Naive B cell (primary cell): Measurements from ENCODE around the gene ANKRD65. TPM values are rescaled to one million over a fixed set of nuclear protein-coding genes. Genes with fewer than 3 reads are reported as not detected.
"Not testable (repeated sequence)": the region's sequence is repeated elsewhere in the genome, so short reads cannot be mapped to it uniquely, and the experiment has no call there.

Experiments
- ATAC-seq, 2 donors: fragments of 150-1000 bp; cut with Tn5 transposase; 2 replicates each; pipeline ENCODE4 v1.10.0; 2021; ENCODE audit warnings: low read depth in 2 of 2, mild to moderate bottlenecking in 2 of 2, moderate library complexity in 2 of 2
- DNase-seq: peaks from one replicate; pipeline ENCODE4 v3.0.0; 2022
- H3K27ac Mint-ChIP-seq, 6 donors: one replicate each; pipeline ENCODE4 v1.8.0; 2020 to 2022; ENCODE audit warnings: mild to moderate bottlenecking in 6 of 6, mixed read lengths in 6 of 6, moderate library complexity in 5 of 6, inconsistent platforms in 2 of 6
- H3K27me3 Mint-ChIP-seq, 3 donors: one replicate each; pipeline ENCODE4 v1.8.0; 2021 to 2022; ENCODE audit warnings: mixed read lengths in 3 of 3, mild to moderate bottlenecking in 1 of 3
- H3K36me3 Mint-ChIP-seq, 2 donors: one replicate each; pipeline ENCODE4 v1.8.0; 2020 to 2022; ENCODE audit warnings: mixed read lengths in 2 of 2, inconsistent platforms in 1 of 2, mild to moderate bottlenecking in 1 of 2
- H3K4me1 Mint-ChIP-seq, 3 donors: one replicate each; pipeline ENCODE4 v1.8.0; 2020 to 2022; ENCODE audit warnings: mixed read lengths in 3 of 3, inconsistent platforms in 1 of 3, mild to moderate bottlenecking in 1 of 3, moderate library complexity in 1 of 3
- H3K4me3 Mint-ChIP-seq, 8 donors: one replicate each; pipeline ENCODE4 v1.8.0; 2020 to 2022; ENCODE audit warnings: mild to moderate bottlenecking in 8 of 8, mixed read lengths in 8 of 8, moderate library complexity in 8 of 8, inconsistent platforms in 2 of 8
- H3K9me3 Mint-ChIP-seq, 7 donors: one replicate each; pipeline ENCODE4 v1.8.0; 2020 to 2022; ENCODE audit warnings: mixed read lengths in 7 of 7, mild to moderate bottlenecking in 5 of 7, inconsistent platforms in 2 of 7, moderate library complexity in 1 of 7
- polyA plus RNA-seq, 6 donors: library from polyadenylated mRNA; unstranded; fragments of 300-500 nt; fragmentation: Illumina TruSeq; gene quantifications; one replicate each; pipeline ENCODE4 v1.2.3, GENCODE V29; 2021; ENCODE audit warnings: low read depth in 6 of 6

Gene ANKRD65
- polyA plus RNA-seq, 6 donors from 2014 or later = 0.17 to 1.5 (median 0.28) TPM; not detected in 1

- ATAC-seq, DNase-seq, H3K27ac Mint-ChIP-seq, H3K27me3 Mint-ChIP-seq, H3K9me3 Mint-ChIP-seq, H3K36me3 Mint-ChIP-seq: not testable (repeated sequence)
- Mint-ChIP-seq H3K4me3 (peak overlapping the region in 4 of 8 donors; percentile 47 to 76 (median 54)), H3K4me1 (peaks cover 9 to 35% (median 17%) of the 10 kb centered on the region in 3 donors)
These were observed 10.8 kb downstream of the ANKRD65 start for GRCh38 chr1:1410238-1410637.

- Mint-ChIP-seq H3K36me3 (no peaks in the 10 kb centered on the region), H3K9me3 (peaks cover 0 to 2% (median 0%) of the 10 kb centered on the region in 7 donors), H3K4me1 (peaks cover 13 to 45% (median 17%) of the 10 kb centered on the region in 3 donors), H3K27me3 (no peaks in the 10 kb centered on the region), H3K4me3 (peak overlapping the region; percentile 83 to 98 (median 92)), H3K27ac (peak overlapping the region in 4 of 6 donors; percentile 90 to 95 (median 94))
- DNase-seq (peak; percentile 46), ATAC-seq (peak; percentile 38 to 44)
These were observed 13.3 kb downstream of the ANKRD65 start for GRCh38 chr1:1407636-1408318.

- ATAC-seq = peak; percentile 95 to 96
- Mint-ChIP-seq H3K27ac (peak within 1 kb of the TSS; percentile 83 to 97 (median 92)), H3K4me1 (peaks cover 17 to 52% (median 22%) of the 10 kb centered on the region in 3 donors), H3K9me3 (no peaks in the 10 kb centered on the region), H3K4me3 (peak within 1 kb of the TSS; percentile 91 to 98 (median 94)), H3K27me3 (no peaks in the 10 kb centered on the region), H3K36me3 (no peaks in the 10 kb centered on the region)
- peak; percentile 92 for DNase-seq
These were observed 14.0 kb downstream of the ANKRD65 start, which contains the start of gene MRPL20 for GRCh38 chr1:1406821-1407635. Gene MRPL20, minus strand, starts transcription at chr1:1407293. Its CDS starts 76 bp downstream, at chr1:1407217.

DNA sequence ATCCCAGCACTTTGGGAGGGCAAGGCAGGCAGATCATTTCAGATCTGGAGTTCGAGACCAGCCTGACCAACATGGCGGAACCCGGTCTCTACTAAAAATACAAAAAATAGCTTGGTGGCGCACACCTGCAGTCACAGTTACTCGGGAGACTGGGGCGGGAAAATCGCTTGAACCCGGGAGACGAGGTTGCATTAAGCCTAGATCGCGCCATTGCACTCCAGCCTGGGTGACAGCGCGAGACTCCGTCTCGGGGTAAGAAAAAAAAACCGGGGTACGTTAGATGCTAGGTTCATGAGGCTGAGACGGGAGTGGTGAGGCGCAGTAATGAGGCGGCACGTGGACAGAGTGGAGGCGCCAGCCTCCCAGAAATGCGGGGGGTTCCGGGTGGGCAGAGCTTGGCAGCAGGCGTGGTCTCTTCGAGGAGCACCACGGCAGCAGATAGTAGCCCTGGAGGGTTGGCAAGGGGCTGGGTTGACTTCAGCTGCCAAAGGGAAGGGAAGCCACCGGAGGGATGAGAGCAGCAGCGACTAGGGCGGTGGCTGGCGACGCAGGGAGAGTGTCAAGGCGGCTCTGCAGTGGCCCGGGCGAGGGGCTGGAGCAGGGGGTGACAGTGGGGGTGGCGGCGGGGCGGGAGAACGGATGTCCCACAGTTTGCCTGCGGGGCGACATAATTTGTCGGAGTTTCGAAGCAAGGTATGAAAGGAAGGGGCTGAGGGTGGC lies 14.8 kb downstream of the ANKRD65 start:
- ATAC-seq = no peak
- Mint-ChIP-seq H3K36me3 (no peaks in the 10 kb centered on the region), H3K4me1 (peaks cover 14 to 56% (median 19%) of the 10 kb centered on the region in 3 donors)

DNA sequence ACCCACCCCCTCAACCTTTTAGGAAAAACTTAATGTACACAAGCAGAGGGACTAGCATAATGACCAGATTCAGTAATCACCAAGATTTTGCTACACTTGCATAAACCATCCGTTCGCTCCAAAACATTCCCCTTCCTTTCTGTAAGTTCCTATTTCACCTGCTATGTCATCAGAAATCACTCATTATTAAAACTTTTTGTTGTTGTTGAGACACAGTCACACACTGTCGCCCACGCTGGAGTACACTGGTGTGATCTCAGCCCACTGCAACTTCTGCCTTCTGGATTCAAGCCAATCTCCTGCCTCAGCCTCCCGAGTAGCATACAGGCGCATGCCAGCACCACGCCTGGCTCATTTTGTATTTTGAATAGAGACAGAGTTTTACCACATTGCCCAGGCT lies 17.4 kb downstream of the ANKRD65 start:
- H3K4me3 Mint-ChIP-seq = peak overlapping the region in 4 of 8 donors; percentile 33 to 97 (median 56)
- DNase-seq (no peak), ATAC-seq (no peak)
- H3K27me3 Mint-ChIP-seq = no peaks in the 10 kb centered on the region
- H3K9me3 Mint-ChIP-seq = no peaks in the 10 kb centered on the region
- peak overlapping the region in 4 of 6 donors; percentile 3 to 77 (median 24) for H3K27ac Mint-ChIP-seq
- peaks cover 27 to 63% (median 30%) of the 10 kb centered on the region in 3 donors for H3K4me1 Mint-ChIP-seq
- no peaks in the 10 kb centered on the region for H3K36me3 Mint-ChIP-seq

More for the DNA sequence above, 14.8 kb downstream of the ANKRD65 start:
- Mint-ChIP-seq H3K27me3 (no peaks in the 10 kb centered on the region), H3K9me3 (no peaks in the 10 kb centered on the region), H3K27ac (peak overlapping the region; percentile 70 to 94 (median 92)), H3K4me3 (peak overlapping the region; percentile 91 to 98 (median 94))
- no peak for DNase-seq

DNA sequence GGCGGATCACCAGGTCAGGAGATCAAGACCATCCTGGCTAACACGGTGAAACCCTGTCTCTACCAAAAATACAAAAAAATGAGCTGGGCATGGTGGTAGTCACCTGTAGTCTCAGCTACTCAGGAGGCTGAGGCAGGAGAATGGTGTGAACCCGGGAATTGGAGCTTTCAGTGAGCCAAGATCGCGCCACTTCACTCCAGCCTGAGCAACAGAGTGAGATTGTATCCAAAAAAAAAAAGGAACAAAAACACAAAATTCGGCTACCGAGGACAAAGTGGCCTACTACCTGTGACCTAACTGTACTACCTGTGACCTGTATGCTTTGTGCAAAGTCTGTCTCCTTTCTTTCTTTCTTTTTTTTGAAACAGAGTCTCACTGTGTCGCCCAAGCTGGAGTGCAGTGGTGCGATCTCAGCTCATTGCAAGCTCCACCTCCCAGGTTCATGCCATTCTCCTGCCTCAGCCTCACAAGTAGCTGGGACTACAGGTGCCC lies 18.1 kb downstream of the ANKRD65 start:
- Mint-ChIP-seq H3K27ac (peak overlapping the region in 5 of 6 donors; percentile 10 to 77 (median 34)), H3K4me3 (peak overlapping the region in 2 of 8 donors; percentile 90 to 97), H3K4me1 (peaks cover 30 to 61% (median 31%) of the 10 kb centered on the region in 3 donors)
- ATAC-seq, H3K9me3 Mint-ChIP-seq, H3K36me3 Mint-ChIP-seq, H3K27me3 Mint-ChIP-seq, DNase-seq: not testable (repeated sequence)

DNA sequence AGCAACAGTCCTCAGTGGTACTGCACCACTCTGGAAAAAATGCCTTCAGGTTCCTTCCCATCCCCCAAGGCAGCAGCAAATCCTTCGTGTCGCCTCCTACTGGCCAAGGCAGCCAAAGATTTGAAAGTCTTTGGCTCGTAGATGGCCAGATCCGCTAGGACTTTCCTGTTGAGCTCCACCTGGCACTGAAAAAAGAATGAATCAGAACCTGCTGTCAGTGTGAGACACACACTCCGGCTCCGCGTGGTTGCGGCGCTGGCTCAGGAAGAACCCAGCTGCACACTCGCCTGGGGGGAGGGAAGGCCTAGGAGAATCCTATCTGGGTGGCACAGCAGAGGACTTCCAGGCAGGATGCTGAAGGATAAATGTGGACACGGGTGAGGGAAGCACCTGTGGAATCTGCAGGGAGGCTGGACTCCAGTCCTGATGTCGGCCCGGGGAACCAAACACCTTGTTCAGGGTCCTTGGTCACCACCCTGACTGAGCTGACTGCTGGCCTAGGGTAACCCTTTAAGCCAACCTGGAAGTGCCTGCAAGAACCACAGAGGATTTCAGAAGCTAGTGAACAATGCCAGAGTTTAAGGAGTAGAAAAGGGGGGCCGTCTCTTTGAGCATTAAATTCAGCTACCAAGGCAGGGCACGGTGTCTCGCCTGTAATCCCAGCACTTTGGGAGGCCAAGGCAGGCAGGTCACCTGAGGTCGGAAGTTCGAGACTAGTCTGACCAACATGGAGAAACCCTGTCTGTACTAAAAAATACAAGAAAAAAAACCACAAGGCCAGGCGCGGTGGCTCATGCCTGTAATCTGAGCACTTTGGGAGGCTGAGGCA lies 18.8 kb downstream of the ANKRD65 start:
- peak overlapping the region in 5 of 6 donors; percentile 19 to 82 (median 51) for H3K27ac Mint-ChIP-seq
- H3K27me3 Mint-ChIP-seq = no peaks in the 10 kb centered on the region
- no peak for ATAC-seq
- H3K36me3 Mint-ChIP-seq = no peaks in the 10 kb centered on the region
- peak overlapping the region in 6 of 8 donors; percentile 0 to 97 (median 56) for H3K4me3 Mint-ChIP-seq
- H3K9me3 Mint-ChIP-seq = no peaks in the 10 kb centered on the region
- DNase-seq = no peak
- H3K4me1 Mint-ChIP-seq = peaks cover 31 to 65% (median 33%) of the 10 kb centered on the region in 3 donors

GRCh38 chr1:1401457-1402010 lies 19.5 kb downstream of the ANKRD65 start:
- Mint-ChIP-seq H3K9me3 (no peaks in the 10 kb centered on the region), H3K27ac (peak overlapping the region in 2 of 6 donors; percentile 28 to 92), H3K36me3 (no peaks in the 10 kb centered on the region), H3K4me3 (peak overlapping the region in 6 of 8 donors; percentile 32 to 97 (median 90)), H3K27me3 (no peaks in the 10 kb centered on the region), H3K4me1 (peaks cover 31 to 66% (median 33%) of the 10 kb centered on the region in 3 donors)
- DNase-seq (no peak), ATAC-seq (no peak)

- H3K4me3 Mint-ChIP-seq = peak overlapping the region; percentile 89 to 97 (median 93)
- peaks cover 0 to under 1% of the 10 kb centered on the region in 2 donors for H3K36me3 Mint-ChIP-seq
- ATAC-seq = no peak
- H3K4me1 Mint-ChIP-seq = peaks cover 28 to 58% (median 31%) of the 10 kb centered on the region in 3 donors
- H3K9me3 Mint-ChIP-seq = no peaks in the 10 kb centered on the region
- no peaks in the 10 kb centered on the region for H3K27me3 Mint-ChIP-seq
- peak overlapping the region in 3 of 6 donors; percentile 26 to 92 (median 77) for H3K27ac Mint-ChIP-seq
- no peak for DNase-seq
These were observed 20.3 kb downstream of the ANKRD65 start for GRCh38 chr1:1400576-1401456.

DNA sequence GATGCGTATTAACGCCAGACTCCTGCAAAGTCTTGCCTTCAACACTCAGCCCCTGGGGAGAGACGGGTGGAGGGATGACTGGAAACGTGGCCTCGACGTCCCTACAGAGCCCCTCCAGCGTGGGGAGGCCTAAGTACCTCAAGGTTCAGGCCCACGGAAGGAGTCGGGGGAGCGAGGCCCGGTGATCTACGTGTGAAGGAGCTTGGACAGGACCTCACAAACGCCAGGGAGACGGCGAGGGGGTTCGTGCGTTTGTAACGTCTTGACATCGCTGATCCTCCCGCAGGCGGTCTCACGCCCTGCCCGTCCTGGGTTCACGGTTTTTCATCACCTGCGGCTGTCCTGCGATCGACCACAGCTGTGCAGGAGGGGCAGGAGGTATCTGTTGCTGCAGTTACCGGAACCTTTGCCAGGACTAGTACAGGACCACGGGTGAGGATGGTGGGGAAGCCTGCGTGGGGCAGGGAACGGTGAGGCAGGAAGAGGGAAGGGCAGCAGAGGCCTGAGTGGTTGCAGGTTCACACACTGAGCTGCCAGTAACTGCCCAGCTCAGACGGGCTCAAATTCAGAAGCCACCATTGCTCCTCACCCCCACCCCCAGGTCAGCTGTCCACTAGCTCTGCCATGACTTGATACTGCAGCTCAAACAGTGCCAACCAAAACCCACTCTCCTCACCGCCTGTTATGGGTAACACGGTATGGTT lies 21.1 kb downstream of the ANKRD65 start:
- Mint-ChIP-seq H3K27me3 (no peaks in the 10 kb centered on the region), H3K9me3 (no peaks in the 10 kb centered on the region), H3K27ac (peak overlapping the region; percentile 42 to 97 (median 87)), H3K36me3 (peaks cover 7 to 8% of the 10 kb centered on the region in 2 donors), H3K4me3 (peak overlapping the region; percentile 89 to 97 (median 93)), H3K4me1 (peaks cover 32 to 58% (median 34%) of the 10 kb centered on the region in 3 donors)
- DNase-seq = no peak
- no peak for ATAC-seq
